Activated naive CD4-positive, alpha-beta T cell (primary cell): ENCODE measurements around the gene EPAS1.

Experiments used
- DNase-seq, 4 experiments: peaks; one replicate each; lab custom pipeline; 2025; lab: John Stamatoyannopoulos, UW

The EPAS1 gene

GRCh38 chr2:46409756-46410155 is 112.5 kb downstream of the EPAS1 start:
- no peak for DNase-seq

GRCh38 chr2:46410273-46411244 is 113.4 kb downstream of the EPAS1 start:
- no peak for DNase-seq

- no peak for DNase-seq
Observed at GRCh38 chr2:46411245-46411641, 114.0 kb downstream of the EPAS1 start.

- no peak for DNase-seq
Observed at GRCh38 chr2:46411985-46412384, 114.8 kb downstream of the EPAS1 start.

DNA sequence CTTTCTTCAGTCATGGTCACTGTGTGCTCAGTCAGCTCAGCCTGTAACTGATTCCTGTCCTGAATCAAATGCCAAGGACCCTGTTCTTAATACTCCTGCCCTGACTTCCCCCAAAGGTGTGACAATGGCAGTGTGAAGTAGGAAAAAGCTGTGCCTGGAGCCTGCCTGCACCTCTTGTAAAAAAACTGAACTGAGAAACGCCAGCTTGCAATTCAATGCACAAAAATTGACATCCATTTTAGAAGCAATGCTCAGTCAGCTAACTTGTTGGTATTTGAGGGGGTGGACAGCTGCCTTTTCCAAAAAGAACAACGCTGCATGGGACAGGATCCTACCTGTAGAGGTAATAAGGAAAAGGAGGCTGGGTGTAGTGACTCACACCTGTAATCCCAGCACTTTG is 115.9 kb downstream of the EPAS1 start:
- no peak for DNase-seq

GRCh38 chr2:46413631-46414030 is 116.4 kb downstream of the EPAS1 start:
- DNase-seq = no peak

- no peak for DNase-seq
Observed at GRCh38 chr2:46414701-46415100, 117.5 kb downstream of the EPAS1 start.

DNA sequence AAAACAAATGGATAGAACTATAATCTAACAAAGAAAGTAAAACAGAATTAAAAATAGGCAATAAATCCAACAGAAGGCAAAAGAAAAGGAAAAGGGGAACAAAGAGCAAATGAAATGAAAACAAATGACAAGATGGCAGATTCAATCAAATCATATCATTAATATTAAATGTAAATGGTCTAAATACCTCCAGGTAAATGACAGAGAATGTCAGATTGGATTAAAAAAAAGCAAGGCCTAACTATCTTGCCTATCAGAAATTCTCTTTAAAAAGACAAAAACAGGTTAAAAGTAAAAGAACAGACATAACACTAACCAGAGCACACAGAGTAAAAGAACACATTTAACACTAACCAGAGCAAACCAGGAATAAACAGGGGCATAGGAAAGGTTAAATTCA is 119.1 kb downstream of the EPAS1 start:
- DNase-seq = no peak

- DNase-seq = no peak
Observed at GRCh38 chr2:46416739-46417403, 119.7 kb downstream of the EPAS1 start.

DNA sequence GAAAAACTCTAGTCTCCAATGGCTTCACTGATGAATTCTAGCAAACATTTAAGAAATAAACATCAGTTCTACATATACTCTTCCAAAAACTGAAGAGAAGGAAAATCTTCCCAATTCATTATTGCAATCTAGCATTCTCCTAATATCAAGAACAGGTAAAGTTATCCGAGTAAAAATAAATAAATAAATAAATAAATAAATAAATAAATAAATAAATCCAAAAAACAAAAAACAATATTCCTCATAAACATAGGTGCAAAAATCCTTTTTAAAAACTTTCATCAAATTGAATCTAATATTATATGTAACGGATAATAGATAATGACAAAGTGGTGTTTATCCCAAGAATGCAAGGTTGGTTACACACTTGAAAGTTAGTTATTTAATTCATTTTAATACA is 123.7 kb downstream of the EPAS1 start:
- DNase-seq = no peak

- DNase-seq = no peak
Observed at GRCh38 chr2:46421361-46421760, 124.2 kb downstream of the EPAS1 start.

DNA sequence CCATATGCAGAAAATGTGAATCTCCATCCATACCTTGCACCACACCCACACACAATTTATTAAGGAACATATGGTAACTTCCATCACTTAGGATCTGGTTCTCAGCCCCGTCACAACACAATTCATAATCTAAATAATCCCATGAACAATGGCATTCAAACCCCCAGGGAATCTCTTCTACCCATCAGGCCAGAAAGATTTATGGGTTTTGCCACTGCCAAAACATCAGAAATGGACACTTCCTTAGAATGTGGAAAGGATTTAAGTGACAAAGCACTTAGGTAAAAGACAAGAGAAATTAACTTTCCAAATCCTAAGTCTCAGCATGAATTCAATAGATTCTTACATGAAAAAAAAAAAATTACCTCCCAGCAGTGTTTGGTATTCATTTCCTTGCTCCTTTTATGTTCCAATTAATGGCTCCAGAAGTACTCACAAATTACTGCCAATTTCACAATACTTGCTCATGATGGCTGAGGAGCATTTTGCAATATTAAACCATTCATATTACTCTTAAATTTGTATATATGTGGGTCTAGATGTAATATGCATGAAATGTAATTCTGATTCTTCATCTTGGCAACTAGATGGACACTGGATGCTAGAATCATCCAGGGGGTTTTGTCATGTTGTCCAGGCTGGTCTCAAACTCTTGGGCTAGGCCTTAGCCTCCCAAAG is 125.6 kb downstream of the EPAS1 start:
- no peak for DNase-seq

- no peak for DNase-seq
Observed at GRCh38 chr2:46424937-46425336, 127.7 kb downstream of the EPAS1 start.

GRCh38 chr2:46428911-46429436 is 131.8 kb downstream of the EPAS1 start:
- no peak for DNase-seq

DNA sequence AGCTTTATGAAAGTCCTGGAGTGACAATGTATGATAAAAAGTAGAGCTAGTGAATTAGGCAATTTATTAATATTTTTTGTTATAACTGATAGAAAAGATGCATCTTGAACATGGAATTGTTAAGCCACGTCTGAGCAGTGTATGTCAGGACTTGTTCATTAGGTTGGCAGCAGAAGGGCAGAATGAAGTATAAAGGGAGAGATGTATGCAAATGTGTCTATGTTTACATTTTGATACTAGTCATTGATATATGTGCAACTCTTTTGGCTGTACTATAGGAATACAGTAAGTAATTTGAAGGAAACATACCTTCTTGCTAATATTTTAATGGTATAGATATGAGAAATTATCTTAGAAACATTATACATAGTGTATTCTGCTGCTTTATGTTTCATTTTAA is 133.2 kb downstream of the EPAS1 start:
- DNase-seq = no peak

- no peak for DNase-seq
Observed at GRCh38 chr2:46430992-46431391, 133.8 kb downstream of the EPAS1 start.

GRCh38 chr2:46431481-46432235 is 134.5 kb downstream of the EPAS1 start:
- no peak for DNase-seq

GRCh38 chr2:46434851-46435273 is 137.7 kb downstream of the EPAS1 start:
- no peak for DNase-seq

DNA sequence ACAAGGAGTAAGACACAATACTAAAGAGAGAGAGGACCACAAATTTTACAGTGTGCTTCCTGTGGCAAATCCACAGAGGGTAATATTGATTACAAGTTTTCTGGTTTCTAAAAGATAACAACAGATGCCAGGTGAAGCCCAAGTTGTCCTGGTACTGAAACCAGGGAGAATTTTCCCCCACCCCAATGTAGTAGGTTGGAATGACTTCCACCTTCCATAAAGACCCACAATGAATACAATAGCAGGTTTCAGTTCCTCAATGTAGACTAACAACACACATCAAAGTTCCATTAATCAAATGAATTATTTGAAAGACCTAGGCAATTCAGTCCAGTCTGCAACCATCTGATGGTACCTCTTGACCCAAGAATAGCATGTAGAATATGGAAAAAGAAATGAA is 138.1 kb downstream of the EPAS1 start:
- no peak for DNase-seq

GRCh38 chr2:46435796-46436360 is 138.7 kb downstream of the EPAS1 start:
- DNase-seq = no peak
